GM19324 (cell line): ENCODE results near the gene SNAP25.

Source experiments
- ATAC-seq: cut with Tn5 transposase; IDR thresholded peaks from one replicate; pipeline ENCODE4 v1.9.1; 2021; ENCODE audit warnings: mild to moderate bottlenecking, moderate library complexity; ENCODE audit not compliant: unreplicated experiment, low FRiP score

The SNAP25 gene

GRCh38 chr20:10259166-10259565, 40.5 kb downstream of the SNAP25 start:
- ATAC-seq: no peak

GRCh38 chr20:10260316-10260715, 41.7 kb downstream of the SNAP25 start:
- no peak for ATAC-seq

- no peak for ATAC-seq
These were observed 43.1 kb downstream of the SNAP25 start for GRCh38 chr20:10261702-10262101.

- no peak for ATAC-seq
These were observed 44.9 kb downstream of the SNAP25 start for GRCh38 chr20:10263385-10264165.

- no peak for ATAC-seq
These were observed 45.5 kb downstream of the SNAP25 start for GRCh38 chr20:10264166-10264558.

DNA sequence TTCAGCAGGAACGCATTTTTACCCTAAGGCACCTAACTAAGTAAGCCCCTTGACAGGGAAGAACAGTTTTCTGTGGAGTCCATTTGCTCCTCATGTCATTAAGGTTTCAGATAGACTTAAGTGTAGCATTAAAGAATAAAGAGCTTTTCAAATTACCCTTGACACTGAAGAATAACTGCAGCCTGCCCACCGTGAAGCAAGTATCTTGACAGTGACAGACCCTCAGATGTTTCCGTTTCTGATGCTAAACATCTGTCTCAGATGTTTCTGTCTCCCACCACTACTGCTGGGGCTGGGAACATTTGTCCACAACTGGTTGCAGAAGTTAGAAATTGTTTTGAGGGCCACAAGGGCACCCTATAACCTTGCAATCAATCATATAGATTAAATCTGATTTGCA, 50.0 kb downstream of the SNAP25 start:
- no peak for ATAC-seq

- ATAC-seq: no peak
These were observed 52.0 kb downstream of the SNAP25 start for GRCh38 chr20:10270630-10271029.

GRCh38 chr20:10271494-10272219, 53.0 kb downstream of the SNAP25 start:
- ATAC-seq: no peak

GRCh38 chr20:10276878-10277580, 58.4 kb downstream of the SNAP25 start:
- no peak for ATAC-seq

DNA sequence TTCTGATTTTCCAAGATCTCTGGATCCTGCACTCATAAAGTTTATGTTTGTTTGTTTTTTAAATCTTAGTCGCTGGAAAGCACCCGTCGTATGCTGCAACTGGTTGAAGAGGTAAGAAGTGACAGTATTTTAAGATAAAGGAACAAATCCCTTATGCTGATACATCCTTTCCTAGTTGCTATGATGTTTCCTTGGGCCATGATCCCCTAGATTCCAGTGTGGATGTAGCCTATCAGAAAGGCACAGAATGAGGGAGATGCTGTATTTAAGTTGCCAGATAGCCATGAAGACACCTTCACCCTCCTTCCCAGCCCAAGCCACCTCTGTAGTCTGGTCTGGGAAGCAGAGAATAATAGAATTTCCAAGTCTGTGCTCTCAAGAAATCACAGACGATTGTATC, 59.0 kb downstream of the SNAP25 start:
- no peak for ATAC-seq

DNA sequence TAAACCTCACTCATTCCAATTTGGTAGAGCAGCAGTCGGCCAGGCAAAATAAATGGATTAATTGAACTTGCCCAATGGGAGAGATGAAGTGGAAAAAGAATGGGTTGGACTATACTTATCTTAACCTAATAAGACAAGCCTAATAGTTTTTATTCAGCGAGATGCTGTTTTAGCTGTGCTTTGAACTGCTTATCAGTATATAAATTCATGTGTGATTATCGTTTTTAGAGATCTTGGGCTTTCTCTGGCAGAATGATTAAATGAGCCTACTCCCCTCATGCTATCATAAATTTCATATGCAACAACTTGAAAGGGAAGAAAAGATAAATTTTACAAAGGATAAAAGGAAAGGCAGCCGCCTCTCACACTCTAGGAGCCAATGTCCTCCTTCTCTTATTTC, 59.8 kb downstream of the SNAP25 start:
- no peak for ATAC-seq

DNA sequence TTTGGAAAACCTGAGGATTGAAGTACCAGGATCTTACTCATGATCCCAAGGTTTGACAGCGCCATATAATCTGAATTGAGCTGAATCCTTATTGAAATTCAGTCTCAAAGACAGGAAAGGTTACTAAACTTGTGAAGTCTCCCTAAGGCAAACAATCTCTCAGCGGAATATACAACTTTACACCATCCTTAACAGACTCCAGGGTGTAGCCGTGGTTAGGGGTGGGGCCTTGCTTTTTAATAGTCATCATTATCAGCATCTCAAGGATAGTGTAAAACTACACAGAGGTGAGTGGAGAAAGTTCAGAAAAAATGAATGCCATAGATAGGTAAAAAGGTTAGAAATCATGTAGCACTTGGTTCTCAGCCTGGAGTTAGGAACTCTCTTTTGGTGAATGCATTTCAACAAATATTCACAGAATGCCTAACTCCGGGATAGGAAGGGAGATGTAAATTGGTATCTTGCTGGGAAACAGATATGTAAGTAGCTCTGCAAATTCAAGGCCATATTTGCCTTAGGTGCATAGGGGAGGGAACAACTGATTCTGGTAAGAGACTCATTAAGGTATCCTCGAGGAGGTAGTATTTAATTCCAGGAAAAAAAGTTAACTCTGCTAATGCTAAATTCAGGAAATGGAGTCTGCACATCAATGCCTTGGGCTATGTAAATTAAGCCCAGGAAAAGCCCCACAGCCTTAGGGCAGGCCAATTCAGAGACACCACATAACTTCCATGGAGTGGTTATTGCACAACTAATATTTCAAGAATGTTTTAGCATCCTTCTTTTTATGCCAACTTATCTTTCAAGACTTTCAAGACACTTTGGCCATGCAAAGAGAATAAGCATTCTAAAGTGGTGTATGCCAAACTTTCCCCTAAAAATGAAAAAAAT, 61.6 kb downstream of the SNAP25 start:
- no peak for ATAC-seq

DNA sequence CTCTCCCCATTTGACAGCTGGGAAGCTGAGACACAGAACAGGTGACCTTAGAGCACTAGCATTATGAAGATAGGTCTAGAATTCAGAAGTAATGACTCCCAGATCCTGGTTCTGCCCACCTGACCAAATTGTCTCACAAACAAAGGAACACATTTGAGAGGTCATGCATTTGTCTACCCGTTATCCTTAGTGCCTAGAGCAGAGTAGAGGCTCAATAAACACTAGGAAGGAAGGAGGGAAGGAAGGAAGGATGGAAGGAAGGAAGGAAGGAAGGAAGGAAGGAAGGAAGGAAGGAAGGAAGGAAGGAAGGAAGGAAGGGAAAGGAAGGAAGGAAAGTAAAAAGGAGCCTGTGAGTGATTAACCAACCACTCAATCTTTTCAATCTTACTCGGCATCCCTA, 63.3 kb downstream of the SNAP25 start:
- ATAC-seq: no peak

GRCh38 chr20:10282979-10283456, 64.4 kb downstream of the SNAP25 start:
- no peak for ATAC-seq

DNA sequence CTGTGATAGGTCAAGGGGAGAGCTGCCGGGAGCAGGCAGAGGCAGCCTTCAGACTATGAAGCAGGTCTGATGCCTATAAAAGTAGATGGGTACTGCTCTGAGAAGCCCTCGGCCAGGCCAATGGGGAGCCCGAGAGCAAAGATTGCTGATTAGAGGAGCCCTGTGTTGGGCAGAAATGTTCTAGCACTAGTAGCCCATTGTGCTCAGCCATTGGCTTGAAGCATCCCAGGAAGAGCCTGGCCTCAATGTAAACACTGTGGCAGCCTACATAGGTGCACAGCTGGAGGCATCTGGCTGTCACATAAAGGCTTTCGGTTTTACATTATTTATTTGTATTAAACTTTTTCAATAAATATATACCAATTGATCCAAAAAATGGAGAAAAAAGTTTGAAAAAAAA, 67.7 kb downstream of the SNAP25 start:
- no peak for ATAC-seq

DNA sequence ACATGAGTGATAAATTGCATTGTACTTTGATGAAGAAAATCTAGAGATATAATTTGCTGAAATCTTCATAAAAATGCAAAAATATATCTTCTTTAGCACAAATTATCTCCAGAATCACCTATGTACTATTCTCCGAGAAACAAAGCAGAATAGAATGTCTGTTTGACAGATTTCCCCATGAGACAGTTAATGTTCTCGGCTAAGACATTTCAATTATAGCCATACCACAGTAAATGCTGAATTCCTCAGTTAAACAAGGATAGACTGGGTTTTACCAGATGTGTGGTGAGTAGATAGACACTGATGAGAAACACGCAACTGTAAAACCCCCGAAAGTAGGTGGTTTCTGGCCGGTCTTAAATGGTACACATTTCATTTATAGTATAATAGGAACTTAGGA, 69.8 kb downstream of the SNAP25 start:
- ATAC-seq: no peak

DNA sequence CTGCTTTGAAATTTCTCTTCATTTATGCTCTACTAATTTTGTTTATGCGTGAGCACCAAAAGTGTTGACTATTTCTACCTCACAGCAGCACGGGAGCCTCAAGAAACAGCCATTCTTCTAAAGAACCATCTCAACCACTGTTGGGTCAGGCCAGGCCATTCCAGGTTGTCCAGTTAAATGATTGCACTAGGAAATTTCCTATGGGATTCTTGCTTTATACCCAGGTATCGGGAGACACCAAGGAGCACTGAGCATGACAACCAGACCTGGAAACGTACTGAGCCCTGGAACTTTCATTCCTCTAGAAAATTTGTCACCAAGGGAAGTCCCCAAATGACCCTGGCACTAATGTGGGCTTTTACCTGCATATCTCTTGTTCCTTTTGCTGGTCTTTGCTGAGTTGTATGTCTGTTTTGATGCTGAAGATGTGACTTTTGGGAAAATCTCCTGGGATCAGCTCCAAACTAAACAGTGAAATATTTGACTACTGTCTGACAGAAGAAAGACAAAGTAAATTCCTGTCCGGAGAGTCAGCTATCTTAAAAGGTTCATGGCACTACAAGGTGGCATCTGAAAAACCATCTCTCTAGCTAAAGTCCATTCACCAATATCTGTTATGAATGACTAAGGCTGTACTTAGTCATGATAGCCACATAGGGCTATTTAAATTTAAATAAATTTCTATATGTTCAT, 70.5 kb downstream of the SNAP25 start:
- no peak for ATAC-seq

DNA sequence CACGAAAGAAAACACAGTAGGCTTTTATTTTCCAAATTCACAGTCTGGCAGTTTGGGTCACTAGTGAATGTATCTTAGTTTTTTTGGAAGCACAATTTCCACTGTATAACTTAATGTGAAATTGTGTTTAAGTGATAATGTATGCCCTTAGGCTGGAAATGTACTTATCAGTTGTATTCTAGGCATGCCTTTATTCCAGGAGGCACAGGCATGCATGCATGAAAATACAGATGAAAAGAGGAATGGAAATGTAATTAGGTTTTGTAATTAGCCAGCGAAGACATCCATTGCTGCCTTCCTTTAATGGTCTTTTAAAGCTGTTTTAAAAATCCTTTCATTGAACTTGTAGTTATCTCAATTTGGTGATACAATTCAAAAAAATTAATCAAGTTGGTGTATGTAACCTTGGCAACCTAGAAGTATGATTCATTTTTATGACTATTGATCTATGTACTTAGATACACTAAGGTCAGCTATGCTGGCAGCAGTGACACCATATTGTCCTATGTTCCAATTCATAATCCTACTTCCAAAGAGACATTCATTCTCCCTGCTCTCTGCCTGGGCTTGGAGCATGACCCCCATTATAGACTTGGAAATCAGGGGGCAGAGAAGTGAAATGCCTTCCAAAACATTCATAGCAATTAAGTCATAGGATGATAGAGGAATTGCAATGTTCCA, 73.1 kb downstream of the SNAP25 start:
- no peak for ATAC-seq

GRCh38 chr20:10297223-10297622, 78.6 kb downstream of the SNAP25 start:
- ATAC-seq: no peak
